SKM-1 (cell line): ENCODE measurements around the gene FRMPD4.
A peak's percentile ranks its signal among the peaks of the same experiment; 100 is the strongest.

Source experiments
- DNase-seq: peaks from one replicate; lab custom pipeline; 2025; ENCODE audit not compliant: unreplicated experiment; lab: John Stamatoyannopoulos, UW

Gene FRMPD4

DNA sequence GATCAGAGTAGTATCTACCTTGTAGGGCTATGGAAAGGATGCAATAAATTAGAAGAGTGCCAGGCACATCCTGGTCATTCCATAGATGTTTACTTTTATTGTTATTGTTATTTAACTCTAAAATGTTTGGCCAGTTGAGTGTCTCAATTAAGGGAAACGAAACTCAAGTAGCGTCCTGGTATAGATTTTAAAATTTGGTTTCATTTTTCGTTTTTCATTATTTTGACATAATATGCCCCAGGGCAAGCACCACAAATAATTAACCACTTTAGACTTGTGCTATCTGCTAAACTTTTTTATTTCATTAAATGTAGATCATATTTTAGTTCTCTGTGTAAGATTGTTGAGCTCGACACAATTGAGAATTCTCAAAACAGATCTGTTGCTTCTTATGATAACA, 473.2 kb downstream of the FRMPD4 start:
- DNase-seq = no peak

DNA sequence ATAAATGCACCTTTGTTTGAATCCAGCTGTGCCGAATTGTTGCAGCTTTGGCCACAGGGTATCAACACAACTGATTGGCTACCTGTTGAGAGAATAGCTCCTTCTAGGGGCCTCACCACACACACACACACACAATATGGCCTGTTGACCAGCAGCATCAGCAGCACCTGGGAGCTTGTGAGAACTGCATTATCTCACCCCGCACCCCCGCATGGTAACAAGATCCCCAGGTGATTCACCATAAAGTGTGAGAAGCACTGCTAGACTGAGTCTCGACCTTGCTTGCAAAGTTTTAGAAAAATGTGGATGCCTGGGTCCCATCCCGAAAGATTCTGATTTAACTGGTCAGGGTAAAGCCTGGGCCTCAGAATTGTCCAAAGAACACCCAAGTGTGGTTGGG, 476.0 kb downstream of the FRMPD4 start:
- DNase-seq = no peak

DNA sequence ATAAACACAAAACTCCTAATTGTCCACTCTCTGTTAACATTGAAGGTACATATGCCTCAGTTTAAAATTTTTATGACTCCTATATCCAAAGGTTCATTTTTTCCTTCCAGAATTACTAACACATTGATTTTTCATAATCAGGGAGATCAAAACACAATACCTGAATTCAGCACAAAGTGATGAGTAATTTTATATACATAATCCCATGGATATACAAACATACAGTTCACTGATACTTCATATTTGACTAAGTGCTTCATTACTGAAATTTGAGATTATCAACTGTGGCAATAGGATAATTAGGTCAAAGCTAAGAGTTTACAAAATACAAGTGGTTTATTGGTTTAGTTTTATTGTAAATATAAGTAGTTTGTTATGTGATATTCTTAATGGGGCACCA, 476.8 kb downstream of the FRMPD4 start:
- no peak for DNase-seq

DNA sequence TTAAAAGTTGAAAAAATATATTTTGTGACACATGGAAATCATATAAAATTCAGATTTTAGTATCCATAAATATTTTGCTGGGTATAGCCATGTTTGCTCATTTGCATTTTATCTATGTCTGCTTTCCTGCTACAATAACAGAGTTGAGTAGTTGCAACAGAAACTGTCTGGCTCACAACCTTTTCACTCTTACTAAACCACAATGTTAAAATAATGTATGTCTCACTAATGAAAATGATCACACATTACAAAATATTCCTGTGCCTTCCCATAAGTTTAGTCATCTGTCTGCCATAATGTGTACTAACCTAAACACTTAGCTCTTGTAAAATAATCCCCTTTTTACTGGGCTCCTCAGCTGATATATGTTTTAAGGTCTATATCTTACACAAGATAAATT, 479.0 kb downstream of the FRMPD4 start:
- no peak for DNase-seq

DNA sequence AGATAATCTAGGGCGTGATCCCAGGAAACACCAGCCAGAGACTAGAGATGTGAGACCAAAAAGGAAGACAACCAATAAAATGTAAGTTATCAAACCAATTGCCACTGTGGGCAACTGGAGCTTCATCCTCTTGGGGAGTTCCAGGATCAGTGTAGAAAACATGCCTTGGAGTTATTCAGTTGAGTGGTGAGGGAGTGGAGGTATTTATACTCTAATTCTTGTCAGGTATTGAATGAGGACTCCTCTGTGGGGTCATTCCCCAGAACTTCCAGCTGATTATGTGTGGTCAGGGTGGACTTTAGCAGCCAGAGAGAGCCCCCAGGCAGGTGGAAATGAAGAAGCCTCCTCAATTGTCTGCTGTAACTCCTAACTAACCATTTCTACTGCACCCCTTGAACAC, 509.0 kb downstream of the FRMPD4 start:
- DNase-seq = no peak

DNA sequence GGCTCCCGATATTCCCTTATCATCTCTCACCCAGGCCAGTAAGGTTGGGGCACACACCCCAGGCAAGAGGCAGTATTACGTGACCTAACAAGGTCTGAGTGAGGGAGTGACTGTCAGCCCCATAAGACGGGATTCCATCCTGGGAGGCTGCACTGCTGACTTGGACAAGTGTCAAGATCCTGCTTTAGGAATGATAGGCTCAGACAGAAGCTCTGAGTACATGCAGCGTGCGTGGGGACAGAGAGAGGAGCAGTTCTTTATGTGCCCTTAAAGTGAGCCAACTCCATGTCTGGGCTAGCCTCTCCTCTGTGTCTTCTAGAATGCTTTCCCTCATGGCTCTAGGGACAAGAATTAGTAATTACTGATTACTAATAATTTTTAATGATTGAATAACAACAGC, 510.7 kb downstream of the FRMPD4 start:
- no peak for DNase-seq

DNA sequence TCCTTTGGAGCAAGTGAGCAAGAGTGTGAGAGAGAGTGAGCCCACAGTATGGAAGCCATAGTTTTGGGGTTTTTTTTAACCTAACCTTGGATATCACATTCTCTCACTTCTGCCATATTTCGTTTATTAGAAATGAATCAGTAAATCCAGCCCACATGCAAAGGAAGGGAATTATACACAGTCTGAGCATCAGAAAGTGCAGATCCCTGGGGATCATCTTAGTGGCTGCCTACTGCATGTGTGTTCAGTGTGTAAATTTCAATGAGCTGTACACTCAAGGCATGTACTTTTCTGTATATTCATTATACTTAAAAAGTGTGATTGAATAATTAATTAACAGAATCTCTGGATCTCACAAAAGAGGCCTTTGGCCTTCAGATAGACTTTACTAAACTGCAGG, 519.2 kb downstream of the FRMPD4 start:
- no peak for DNase-seq

DNA sequence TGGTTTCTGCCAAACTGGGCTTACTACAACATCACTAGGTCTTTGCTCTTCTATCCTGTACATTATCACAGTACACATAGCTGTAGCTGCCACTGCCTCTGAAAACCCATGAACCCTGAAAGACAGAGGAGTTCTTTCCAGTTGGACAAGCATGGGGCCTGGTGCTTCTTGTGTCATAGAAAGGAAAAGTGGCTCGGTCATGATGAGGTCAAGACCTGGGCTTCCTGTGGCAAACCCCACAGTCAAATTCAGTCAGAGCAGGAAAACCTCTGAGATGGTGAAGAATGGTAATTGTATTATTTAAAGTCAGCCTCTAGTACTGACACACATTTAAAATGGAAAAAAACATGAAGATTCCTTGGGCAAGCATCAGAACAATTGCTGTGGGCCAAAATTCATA, 519.6 kb downstream of the FRMPD4 start:
- no peak for DNase-seq

DNA sequence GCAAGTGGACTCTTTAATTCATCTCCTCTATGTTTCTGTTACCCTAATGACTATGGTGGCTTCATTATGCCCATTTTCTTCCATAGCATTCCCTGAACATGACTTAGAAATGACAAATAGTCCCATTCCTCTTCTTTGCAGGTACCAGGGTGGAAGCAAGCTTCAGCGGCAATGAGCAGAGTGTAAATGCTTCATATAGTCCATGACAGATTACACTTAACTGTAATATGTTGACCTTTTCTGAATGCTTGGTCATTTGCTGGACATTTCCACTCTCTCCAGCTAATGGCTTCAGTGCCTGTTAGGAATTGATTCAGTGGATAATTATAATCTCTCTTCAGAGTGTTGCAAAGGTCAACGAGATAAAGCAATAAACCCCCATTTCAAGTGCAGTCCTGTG, 523.2 kb downstream of the FRMPD4 start:
- no peak for DNase-seq

DNA sequence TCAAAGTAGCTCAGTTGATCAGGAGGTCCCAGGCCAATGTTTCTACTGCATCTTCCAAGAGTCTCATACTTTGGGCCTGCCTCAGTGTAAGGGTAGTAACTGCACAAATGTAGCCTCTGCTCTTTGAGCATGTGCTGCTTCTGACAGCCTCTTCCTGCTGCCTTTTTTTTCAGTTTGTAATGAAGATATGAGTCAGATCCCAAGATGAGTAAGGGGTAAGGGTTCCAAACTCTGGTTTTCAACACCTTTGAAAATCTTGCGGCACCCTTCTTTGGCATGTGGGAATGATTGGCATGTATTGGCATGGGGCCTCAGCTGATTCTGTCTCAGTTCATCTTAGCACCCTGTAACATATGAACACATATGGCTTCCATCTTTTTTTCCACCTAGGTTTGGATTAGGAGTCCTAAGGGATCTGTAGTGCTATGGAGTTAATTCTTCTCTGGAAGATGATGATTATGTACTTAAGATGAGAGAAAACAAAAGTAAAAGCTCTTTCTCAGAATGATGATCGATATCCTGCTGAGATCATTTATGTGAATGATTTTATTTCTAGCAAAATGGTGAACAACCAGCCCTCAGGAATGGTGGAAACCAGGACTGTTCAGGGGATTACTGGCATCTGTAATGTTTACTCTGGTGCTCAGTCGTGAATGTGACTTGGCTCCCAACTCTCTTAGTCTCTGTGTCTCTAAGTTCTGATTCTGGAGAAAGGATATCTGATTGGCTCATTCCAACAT, 534.3 kb downstream of the FRMPD4 start:
- no peak for DNase-seq

DNA sequence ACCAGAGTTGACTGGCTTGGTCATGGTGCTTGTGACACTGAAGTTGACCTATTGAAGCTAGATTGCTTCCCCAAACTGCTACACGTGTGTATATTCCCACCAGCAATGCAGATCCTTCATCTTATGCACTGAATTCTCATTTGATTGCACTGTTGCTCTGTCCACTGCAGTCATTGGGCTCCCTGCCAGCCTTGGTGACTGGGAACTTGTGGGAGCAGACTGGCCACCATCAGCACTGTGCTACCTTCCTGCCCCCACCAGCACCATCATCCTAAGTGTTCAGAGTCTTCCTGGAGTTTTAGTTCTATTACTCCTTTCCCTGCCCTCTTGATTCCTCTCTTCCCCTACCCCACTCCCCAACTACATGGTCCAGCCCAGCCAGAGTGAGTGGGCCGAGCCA, 535.2 kb downstream of the FRMPD4 start:
- DNase-seq = no peak

DNA sequence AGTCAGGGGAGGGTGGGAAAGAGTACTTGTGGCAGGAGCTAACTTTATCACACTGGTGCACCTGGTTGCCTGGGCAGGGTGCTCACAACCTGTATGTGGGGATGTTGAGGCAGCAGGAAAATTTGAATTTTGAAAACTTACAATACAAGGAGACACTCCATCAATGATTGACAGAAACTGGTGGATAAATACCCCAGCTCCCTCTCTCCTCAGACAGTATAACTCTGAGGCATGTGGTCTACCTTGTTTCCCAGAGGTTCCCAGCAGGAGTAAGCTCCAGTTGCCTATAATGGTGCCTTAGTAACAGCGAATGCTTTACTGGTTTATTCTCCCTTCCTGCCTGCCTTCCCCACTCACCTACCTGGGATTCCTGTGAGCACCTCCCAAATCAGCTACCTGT, 541.2 kb downstream of the FRMPD4 start:
- no peak for DNase-seq

DNA sequence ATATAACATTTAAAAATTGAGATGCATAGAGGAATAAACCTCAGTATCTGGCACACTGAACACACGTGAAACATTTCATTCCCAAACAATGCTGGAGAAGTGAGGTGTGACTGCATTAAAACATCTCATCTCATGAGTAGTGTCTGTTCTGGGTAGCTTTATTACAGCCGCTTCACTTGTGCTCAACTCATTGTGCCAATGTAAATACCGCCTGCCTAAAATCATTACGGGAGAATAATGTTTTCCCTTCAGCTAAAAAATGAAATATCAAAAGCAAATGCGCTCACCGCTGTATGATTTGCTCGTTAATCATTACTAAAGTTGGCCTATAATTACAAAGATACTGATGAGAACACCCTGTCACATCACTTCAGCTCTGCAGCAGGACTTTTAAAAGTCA, 542.8 kb downstream of the FRMPD4 start:
- no peak for DNase-seq

DNA sequence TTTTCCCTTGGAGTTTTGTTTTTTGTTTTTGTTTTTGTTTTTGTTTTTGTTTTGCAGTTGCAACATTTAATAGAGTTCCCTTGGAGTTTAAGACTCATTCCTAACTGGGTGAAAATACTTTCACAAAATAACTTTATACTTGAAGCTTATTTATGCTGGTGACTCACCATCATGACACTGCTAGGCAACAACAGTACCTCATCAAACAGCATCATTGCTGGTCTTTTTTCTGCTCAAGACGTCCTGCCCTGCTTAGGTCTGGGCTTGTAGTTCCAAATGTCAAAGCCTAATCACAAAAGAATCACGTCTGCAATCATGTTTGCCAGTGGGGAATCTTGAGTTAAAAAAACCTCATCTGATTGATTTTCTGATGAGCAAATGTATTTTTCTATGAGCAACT, 547.3 kb downstream of the FRMPD4 start:
- DNase-seq = no peak

DNA sequence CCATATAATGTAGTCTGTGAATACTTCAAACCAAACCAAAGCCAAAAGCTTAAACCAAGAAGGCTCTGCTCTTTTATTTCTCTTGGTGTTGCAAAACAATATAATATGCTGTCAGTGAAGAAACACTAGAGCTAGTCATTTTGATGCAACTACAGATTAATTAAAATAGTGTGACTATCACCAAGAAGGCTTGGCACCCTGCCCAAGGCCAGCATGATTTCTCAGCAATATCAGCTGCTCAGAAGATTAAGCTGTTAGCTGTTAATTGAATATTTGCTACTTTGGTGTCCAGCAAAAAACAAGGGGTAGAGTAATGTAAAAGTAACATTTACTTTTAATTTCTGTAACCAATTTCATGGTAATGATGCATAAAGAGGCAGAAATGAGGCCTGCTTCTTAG, 548.1 kb downstream of the FRMPD4 start:
- DNase-seq = no peak

DNA sequence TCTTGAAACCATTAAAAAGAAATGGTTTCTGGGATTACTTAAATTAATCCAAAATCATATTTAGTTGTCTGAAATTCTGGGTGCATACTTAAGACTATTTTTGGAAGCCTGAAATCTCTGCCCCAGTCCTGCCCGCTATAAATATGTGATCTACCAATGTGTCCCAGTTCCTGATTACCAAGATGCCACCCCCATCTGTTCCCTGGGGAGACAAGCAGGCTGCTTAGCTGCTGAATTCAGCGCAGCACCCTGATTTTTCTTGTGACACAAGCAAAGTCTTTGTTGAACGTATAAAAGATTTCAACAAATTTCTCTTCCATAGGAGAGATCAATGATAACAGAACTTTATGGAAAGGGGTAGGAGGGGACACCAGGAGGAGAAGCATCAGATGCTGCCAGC, 552.4 kb downstream of the FRMPD4 start:
- DNase-seq = no peak

DNA sequence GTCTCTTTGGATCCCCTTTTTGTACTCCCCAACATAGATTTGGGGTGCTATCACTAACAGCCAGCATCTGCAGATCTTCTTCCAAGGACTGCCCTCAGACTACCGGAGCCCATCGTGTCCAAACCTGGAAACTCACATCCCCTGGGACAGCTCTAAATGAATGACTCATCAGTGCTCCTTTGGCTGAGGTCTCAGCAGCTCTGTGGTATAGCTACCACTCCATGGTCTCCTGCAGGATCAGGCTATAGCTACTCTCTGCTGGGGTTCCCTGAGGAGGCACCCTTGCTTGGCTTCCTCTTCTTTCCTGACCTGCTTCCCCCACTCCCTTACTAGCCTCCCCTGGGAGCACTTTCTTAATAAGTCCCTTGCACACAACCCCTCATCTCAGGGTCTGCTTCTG, 555.5 kb downstream of the FRMPD4 start:
- DNase-seq = no peak

DNA sequence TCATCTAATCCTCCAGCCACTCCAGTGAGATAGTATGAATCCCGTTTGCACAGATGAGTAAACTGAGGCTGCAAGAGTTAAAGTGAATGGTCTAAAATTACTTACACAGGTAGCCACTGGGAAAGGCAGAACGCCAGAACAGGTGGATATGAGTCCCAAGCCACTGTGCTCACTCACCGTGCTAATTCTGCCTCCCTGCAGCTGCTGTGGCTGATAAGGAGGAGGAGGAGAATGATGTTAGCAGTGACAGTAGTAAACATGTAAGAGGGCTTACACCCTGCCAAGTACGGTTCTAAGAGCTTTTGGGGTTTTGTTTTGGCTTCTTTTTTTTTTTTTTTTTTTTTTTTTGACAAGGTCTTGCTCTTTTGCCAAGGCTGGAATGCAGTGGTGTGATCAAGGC, 562.5 kb downstream of the FRMPD4 start:
- DNase-seq = no peak

DNA sequence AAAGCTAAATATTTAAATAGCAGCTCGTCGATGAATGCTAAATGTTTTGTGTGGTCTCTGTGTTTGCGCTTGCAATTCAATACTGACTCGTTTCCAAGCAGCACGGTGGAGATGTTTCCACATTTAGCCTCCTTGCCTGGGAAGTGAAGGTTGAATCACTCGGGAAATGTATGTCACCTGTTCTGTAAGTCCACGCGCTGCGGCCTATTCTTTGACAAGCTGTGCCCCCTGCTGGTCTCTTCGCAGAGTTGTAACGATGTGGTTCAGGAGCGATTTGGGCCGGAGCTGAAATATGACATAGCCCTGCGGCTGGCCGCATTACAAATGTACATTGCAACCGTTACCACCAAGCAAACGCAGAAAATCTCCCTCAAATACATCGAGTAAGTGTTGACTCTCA, 563.4 kb downstream of the FRMPD4 start:
- DNase-seq = peak; percentile 2

DNA sequence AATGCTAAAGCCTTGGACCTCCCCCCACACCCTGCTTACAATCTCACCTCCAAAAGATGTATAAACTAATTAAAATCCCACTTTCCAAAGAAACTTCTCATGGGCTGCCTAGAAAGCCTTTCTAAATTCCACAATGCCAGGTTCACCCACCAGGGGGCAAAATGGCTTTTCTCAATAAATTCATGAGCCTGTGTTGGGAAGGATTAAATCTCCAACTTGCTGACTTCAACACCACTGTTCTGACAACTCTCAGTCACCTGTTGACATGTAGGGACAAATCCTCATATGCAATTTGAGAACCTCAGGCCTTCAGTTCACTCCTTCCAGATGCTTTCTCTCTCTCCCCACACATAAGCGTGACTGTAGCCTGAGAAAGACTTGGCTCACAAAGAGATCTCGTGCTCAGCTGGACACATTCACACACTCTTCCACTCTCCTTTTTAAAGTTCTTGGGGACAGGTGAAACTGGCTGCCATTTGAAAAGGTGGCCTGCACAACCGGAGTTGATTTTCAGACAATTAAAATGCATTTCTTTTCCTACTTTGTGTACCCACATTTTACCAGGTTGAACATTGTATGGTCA, 564.3 kb downstream of the FRMPD4 start:
- no peak for DNase-seq

DNA sequence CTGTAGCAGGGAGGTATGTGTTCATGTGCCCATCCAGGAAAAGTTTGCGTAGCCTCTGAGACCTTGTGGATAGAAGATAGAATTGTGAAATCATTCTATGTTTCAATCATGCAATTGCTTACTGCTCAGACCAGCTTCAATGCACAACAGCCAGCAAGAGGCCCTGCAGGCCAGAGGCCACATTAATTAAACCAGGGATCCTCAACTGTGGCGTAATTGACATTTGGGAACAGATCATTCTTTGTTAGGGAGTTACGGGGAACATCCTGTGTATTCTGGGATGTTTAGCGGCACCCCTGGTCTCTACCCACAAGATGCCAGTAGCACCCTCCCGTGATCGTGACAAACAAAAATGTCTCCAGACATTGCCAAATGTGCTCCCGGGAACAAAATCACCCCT, 566.4 kb downstream of the FRMPD4 start:
- DNase-seq = no peak

DNA sequence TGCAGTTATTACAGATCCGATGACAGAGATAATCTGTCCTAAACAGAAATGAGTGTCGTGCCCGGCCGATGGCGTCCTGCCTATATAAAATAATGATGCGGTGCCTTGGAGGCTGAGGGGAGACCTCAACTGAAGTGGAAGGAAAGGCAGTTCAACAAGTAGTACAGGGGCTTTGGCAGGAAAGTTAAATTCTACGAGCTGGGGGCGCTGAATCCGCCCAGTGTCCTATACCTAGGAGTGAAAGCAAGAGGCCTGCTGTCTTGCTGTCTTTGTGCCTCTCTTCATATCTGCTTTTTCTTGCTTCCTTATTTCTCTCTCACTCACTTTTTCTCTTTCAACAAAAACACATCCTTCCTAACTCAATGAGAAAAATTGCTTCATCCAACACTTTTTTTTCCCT, 570.8 kb downstream of the FRMPD4 start:
- no peak for DNase-seq

DNA sequence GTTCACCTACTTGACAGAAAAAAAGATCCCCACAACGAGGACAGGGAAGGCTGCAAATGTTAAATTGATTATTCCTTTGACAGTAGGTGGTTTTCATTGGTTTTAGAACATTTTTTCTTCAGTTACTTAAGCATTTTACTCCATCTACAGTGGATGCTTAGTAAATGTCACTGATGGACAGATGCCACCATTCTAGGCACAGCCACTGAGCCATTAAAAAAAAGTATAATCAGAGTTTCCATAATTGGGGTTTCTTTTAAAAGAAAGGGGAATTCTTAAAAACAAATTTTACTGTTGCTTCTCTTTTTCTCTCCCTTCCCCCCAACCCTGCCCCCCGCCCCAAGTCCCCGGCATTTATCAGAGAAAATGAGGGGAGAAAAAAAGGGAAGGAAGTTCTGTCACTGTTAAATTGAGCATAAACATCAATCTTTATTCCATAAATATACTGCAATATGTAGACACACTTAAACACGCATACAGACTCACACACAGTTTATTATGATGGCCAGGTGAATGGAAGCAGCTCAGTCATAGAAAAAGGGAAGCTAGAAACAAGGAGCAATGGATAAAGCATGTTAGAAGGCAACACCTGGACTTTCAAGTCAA, 573.3 kb downstream of the FRMPD4 start:
- DNase-seq = no peak
